K562 (cell line): ENCODE measurements around the gene NFKBIA. TPM values are rescaled to one million over a fixed set of nuclear protein-coding genes. Genes with fewer than 3 reads are reported as not detected.
A peak's percentile ranks its signal among the peaks of the same experiment; 100 is the strongest.

Experiments used
- ASH1L ChIP-seq: fragments of 450-650 bp; IDR thresholded peaks from 2 replicates; pipeline ENCODE4 v1.6.1; 2018; ENCODE audit warnings: borderline replicate concordance, mild to moderate bottlenecking, low read depth; ENCODE audit not compliant: partially characterized antibody
- BDP1 ChIP-seq: IDR thresholded peaks from 3 replicates; pipeline ENCODE4 v1.6.1; 2011; ENCODE audit not compliant: insufficient read length, insufficient read depth
- CBX5 ChIP-seq: IDR thresholded peaks from 2 replicates; pipeline ENCODE4 v1.6.1; 2014; ENCODE audit warnings: low read depth, borderline replicate concordance
- CTCFL ChIP-seq: IDR thresholded peaks from 2 replicates; pipeline ENCODE4 v1.6.1; 2011; ENCODE audit warnings: borderline replicate concordance, low read depth, mild to moderate bottlenecking, moderate library complexity, low read length; ENCODE audit not compliant: insufficient read depth, poor library complexity, severe bottlenecking
- GTF2A2 ChIP-seq: IDR thresholded peaks from 2 replicates; pipeline ENCODE4 v1.6.1; 2016; ENCODE audit warnings: mild to moderate bottlenecking, missing genetic modification characterization, missing compliant biosample characterization
- HMGXB4 ChIP-seq: sonication (generic); formaldehyde crosslinking; IDR thresholded peaks from 2 replicates; pipeline ENCODE4 v1.8.1; 2023; ENCODE audit warnings: mild to moderate bottlenecking, missing genetic modification reagents
- IFI16 ChIP-seq: fragments of 250-450 bp; sonication (Bioruptor Pico); IDR thresholded peaks from 2 replicates; pipeline ENCODE4 v2.1.2; 2022; ENCODE audit warnings: mild to moderate bottlenecking, inconsistent platforms
- LCOR ChIP-seq: sonication (generic); formaldehyde crosslinking; IDR thresholded peaks from 2 replicates; pipeline ENCODE4 v1.8.0; 2022; ENCODE audit warnings: mild to moderate bottlenecking, missing genetic modification reagents
- MNT ChIP-seq, 2 experiments: fragments of 450-650 bp; conservative IDR thresholded peaks; 2 replicates each; pipeline ENCODE4 v1.6.1; 2017; ENCODE audit warnings: mild to moderate bottlenecking in 2 of 2, moderate library complexity in 2 of 2
- NONO ChIP-seq, 2 experiments: fragments of 200-400 bp in 1 of 2; fragments of 450-650 bp in 1 of 2; formaldehyde crosslinking in 1 of 2; IDR thresholded peaks; 2 replicates each; pipeline ENCODE4 v1.6.1; 2017; ENCODE audit warnings: low read depth in 2 of 2, mild to moderate bottlenecking in 2 of 2, moderate library complexity in 2 of 2, low read length in 1 of 2
- PRPF4 ChIP-seq: fragments of 200-400 bp; formaldehyde crosslinking; IDR thresholded peaks from one replicate; pipeline ENCODE4 v1.6.1; 2017; ENCODE audit warnings: low read length, low read depth, mild to moderate bottlenecking; ENCODE audit not compliant: insufficient read depth, poor library complexity, severe bottlenecking
- PTRF ChIP-seq: fragments of 450-650 bp; IDR thresholded peaks from 2 replicates; pipeline ENCODE4 v1.6.1; 2016; ENCODE audit warnings: mild to moderate bottlenecking, missing genetic modification characterization, missing compliant biosample characterization
- RB1 ChIP-seq: fragments of 450-650 bp; IDR thresholded peaks from 2 replicates; pipeline ENCODE4 v1.6.1; 2017; ENCODE audit warnings: low read depth, mild to moderate bottlenecking
- RBM34 ChIP-seq: fragments of 200-400 bp; formaldehyde crosslinking; IDR thresholded peaks from 2 replicates; pipeline ENCODE4 v1.6.1; 2018; ENCODE audit warnings: low read length, borderline replicate concordance; ENCODE audit not compliant: insufficient read depth
- SIN3B ChIP-seq: fragments of 450-650 bp; IDR thresholded peaks from 2 replicates; pipeline ENCODE4 v1.6.1; 2017; ENCODE audit warnings: low read depth, mild to moderate bottlenecking, moderate library complexity
- SMARCE1 ChIP-seq: fragments of 450-650 bp; IDR thresholded peaks from 2 replicates; pipeline ENCODE4 v1.7.1; 2016; ENCODE audit warnings: mild to moderate bottlenecking
- TFE3 ChIP-seq: fragments of 450-650 bp; formaldehyde crosslinking; IDR thresholded peaks from 2 replicates; pipeline ENCODE4 v1.4.0; 2020; ENCODE audit warnings: mild to moderate bottlenecking, mixed read lengths
- ZBTB7A ChIP-seq: IDR thresholded peaks from 2 replicates; pipeline ENCODE4 v1.6.1; 2011; ENCODE audit warnings: low read depth, mild to moderate bottlenecking, low read length, moderate library complexity, borderline replicate concordance; ENCODE audit not compliant: control insufficient read depth
- ZBTB9 ChIP-seq: fragments of 450-650 bp; formaldehyde crosslinking; IDR thresholded peaks from 2 replicates; pipeline ENCODE4 v1.4.0; 2020; ENCODE audit warnings: mild to moderate bottlenecking, moderate library complexity
- ZKSCAN1 ChIP-seq: fragments of 150-350 bp; IDR thresholded peaks from 2 replicates; pipeline ENCODE4 v1.6.1; 2016; ENCODE audit warnings: low read depth, low read length
- ZNF354B ChIP-seq: fragments of 250-450 bp; sonication (Bioruptor Pico); IDR thresholded peaks from 2 replicates; pipeline ENCODE4 v1.4.0; 2020
- polyA plus RNA-seq, 8 experiments: library from polyadenylated mRNA; depleted of rRNA in 4 of 8; stranded (reverse) in 5 of 8; unstranded in 3 of 8; fragments of >200 nt; fragmentation: Nextera tagmentation in 2 of 8; fragmentation: Illumina TruSeq in 1 of 8; extraction: Ambion mirVana in 2 of 8; extraction: Trizol in 1 of 8; gene quantifications; 2 replicates each; pipeline versions ENCODE4 v1.2.1 to v1.2.3, GENCODE V29; 2011 to 2014; ENCODE audit warnings: inconsistent platforms in 1 of 8, missing spikeins in 1 of 8
- total RNA-seq, 7 experiments: library from RNA; depleted of rRNA in 6 of 7; stranded (reverse); fragments of >200 nt in 6 of 7; fragmentation: Illumina TruSeq in 2 of 7; extraction: Trizol in 2 of 7; gene quantifications; 2 replicates each; pipeline versions ENCODE4 v1.2.1 to v1.2.3, GENCODE V29; 2011 to 2021; ENCODE audit warnings: low replicate concordance in 1 of 7

NFKBIA gene
- total and polyA plus RNA-seq, 9 of the 15 experiments (the other 6 are each of a cell fraction or from before 2014, with no cell fraction given) = 6.9 to 31.8 (median 18.2) TPM

- TF ChIP-seq MNT (conservative IDR thresholded peaks at IDR 0.05) (no peak), PRPF4 (no peak), SMARCE1 (peak; percentile 82), BDP1 (no peak), ZKSCAN1 (no peak), TFE3 (CRISPR knock-in tag) (no peak), ZBTB9 (CRISPR knock-in tag) (no peak), HMGXB4 (no peak), ZBTB7A (no peak), NONO (IDR thresholded peaks at IDR 0.05; ENCODE audit: low read depth in 2 of 2, low read length in 1 of 2) (no peak), LCOR (CRISPR knock-in tag) (no peak), IFI16 (CRISPR knock-in tag) (no peak), RBM34 (no peak), GTF2A2 (tag) (no peak), RB1 (no peak), SIN3B (no peak), CBX5 (no peak), CTCFL (no peak), ZNF354B (CRISPR knock-in tag) (no peak), ASH1L (no peak), PTRF (tag) (no peak)
These were observed 30.6 kb upstream of the NFKBIA start (continued) for GRCh38 chr14:35435177-35435576.
